Upper lobe of left lung (tissue), 6 donors: ENCODE measurements around the gene IL11RA. TPM values are rescaled to one million over a fixed set of nuclear protein-coding genes. Genes with fewer than 3 reads are reported as not detected.

Source experiments
- ATAC-seq, 2 donors: fragments of 200-7000 bp; cut with Tn5 transposase; one replicate each; pipeline ENCODE4 v1.9.1; 2022; ENCODE audit warnings: mild to moderate bottlenecking in 2 of 2, moderate library complexity in 2 of 2; ENCODE audit not compliant: low FRiP score in 2 of 2
- DNase-seq, 2 donors: peaks; one replicate each; pipeline ENCODE4 v3.0.0-alpha.2; 2019 to 2020
- H3K27ac ChIP-seq, 4 donors: fragments of 200-600 bp; sonication (generic); one replicate each; pipeline ENCODE4 v1.5.1; 2016 to 2019
- H3K27me3 ChIP-seq, 4 donors: fragments of 200-600 bp; sonication (generic); one replicate each; pipeline ENCODE4 v1.5.1; 2017 to 2019
- H3K36me3 ChIP-seq, 4 donors: fragments of 200-600 bp; sonication (generic); one replicate each; pipeline ENCODE4 v1.5.1; 2016 to 2019
- H3K4me1 ChIP-seq, 4 donors: fragments of 200-600 bp; sonication (generic); one replicate each; pipeline ENCODE4 v1.5.1; 2018 to 2019
- H3K4me3 ChIP-seq, 4 donors: fragments of 200-600 bp; sonication (generic); one replicate each; pipeline ENCODE4 v1.5.1; 2017 to 2019; ENCODE audit warnings: mild to moderate bottlenecking in 2 of 4, moderate library complexity in 1 of 4
- H3K9me3 ChIP-seq, 4 donors: fragments of 200-600 bp; sonication (generic); one replicate each; pipeline ENCODE4 v1.5.1; 2018 to 2019
- EP300 ChIP-seq, 4 donors: sonication (generic); formaldehyde crosslinking; IDR thresholded peaks; one replicate each; pipeline ENCODE4 v1.5.1; 2017; ENCODE audit warnings: antibody characterized with exemption in 4 of 4, control low read depth in 2 of 4
- POLR2A ChIP-seq, 4 donors: fragments of 450-650 bp; IDR thresholded peaks; one replicate each; pipeline ENCODE4 v1.5.1; 2016 to 2017; ENCODE audit warnings: antibody characterized with exemption in 4 of 4, mild to moderate bottlenecking in 2 of 4
- POLR2AphosphoS5 ChIP-seq, 2 donors: sonication (generic); formaldehyde crosslinking; IDR thresholded peaks; one replicate each; pipeline ENCODE4 v1.5.1; 2017; ENCODE audit warnings: antibody characterized with exemption in 2 of 2
- WGBS, 2 donors: methylation state at CpG; one replicate each; pipeline ENCODE4 v1.1.5; 2017 to 2018; 5-methylcytosine and 5-hydroxymethylcytosine counted together
- total RNA-seq, 6 donors: library from RNA; depleted of rRNA in 4 of 6; stranded (reverse); fragments of >200 nt in 4 of 6; gene quantifications; one replicate each; pipeline versions ENCODE4 v1.1.0 to v1.2.1, GENCODE V29; 2016 to 2021
- TF ChIP-seq, protein P1 (sequence below), 6 experiments: fragments of 450-650 bp in 4 of 6; fragments of 200-600 bp in 2 of 6; sonication (generic) in 2 of 6; IDR thresholded peaks; one replicate each; pipeline ENCODE4 v1.5.1; 2016 to 2019; ENCODE audit warnings: antibody characterized with exemption in 6 of 6
- donor health status: DM: no; HTN: no; CAD: no; lungs with moderate emphysema.
- donor health status: DM: no; HTN: yes; CAD: no; lungs with severe emphysema.

IL11RA gene
- total RNA-seq, 6 donors from 2014 or later: 14.5 to 49.2 (median 23.7) TPM

DNA sequence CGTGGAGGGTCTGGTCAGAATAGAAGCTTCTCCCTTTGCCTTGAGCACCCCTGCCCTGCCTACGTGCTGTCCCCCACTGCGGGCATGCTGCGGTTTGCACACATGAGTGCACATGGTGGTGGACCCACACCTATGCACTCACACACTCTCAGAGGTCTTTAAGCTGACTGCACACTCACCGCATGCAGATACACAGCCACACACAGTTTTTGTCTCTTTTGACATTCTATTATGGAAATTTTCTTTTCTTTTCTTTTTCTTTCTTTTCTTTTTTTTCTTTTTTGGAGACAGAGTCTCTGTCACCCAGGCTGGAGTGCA is 22.5 kb upstream of the IL11RA start:
- DNase-seq (no peak), ATAC-seq (no peak)
- peaks cover 9 to 18% (median 12%) of the 10 kb centered on the region in 4 donors for H3K4me1 ChIP-seq
- H3K27ac ChIP-seq: no peak overlapping the region
- TF ChIP-seq, protein P1, sequence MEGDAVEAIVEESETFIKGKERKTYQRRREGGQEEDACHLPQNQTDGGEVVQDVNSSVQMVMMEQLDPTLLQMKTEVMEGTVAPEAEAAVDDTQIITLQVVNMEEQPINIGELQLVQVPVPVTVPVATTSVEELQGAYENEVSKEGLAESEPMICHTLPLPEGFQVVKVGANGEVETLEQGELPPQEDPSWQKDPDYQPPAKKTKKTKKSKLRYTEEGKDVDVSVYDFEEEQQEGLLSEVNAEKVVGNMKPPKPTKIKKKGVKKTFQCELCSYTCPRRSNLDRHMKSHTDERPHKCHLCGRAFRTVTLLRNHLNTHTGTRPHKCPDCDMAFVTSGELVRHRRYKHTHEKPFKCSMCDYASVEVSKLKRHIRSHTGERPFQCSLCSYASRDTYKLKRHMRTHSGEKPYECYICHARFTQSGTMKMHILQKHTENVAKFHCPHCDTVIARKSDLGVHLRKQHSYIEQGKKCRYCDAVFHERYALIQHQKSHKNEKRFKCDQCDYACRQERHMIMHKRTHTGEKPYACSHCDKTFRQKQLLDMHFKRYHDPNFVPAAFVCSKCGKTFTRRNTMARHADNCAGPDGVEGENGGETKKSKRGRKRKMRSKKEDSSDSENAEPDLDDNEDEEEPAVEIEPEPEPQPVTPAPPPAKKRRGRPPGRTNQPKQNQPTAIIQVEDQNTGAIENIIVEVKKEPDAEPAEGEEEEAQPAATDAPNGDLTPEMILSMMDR (IDR thresholded peaks at IDR 0.05): no peak
- TF ChIP-seq POLR2AphosphoS5 (IDR thresholded peaks at IDR 0.05) (no peak), POLR2A (IDR thresholded peaks at IDR 0.05) (no peak), EP300 (IDR thresholded peaks at IDR 0.05) (no peak)
- no peak overlapping the region for H3K4me3 ChIP-seq
- H3K9me3 ChIP-seq: no peaks in the 10 kb centered on the region
- 30 to 35% methylated on average over 4 to 5 of the region's 5 CpGs for WGBS, 2 donors
- no peaks in the 10 kb centered on the region for H3K36me3 ChIP-seq
- H3K27me3 ChIP-seq: peaks cover 1 to 54% (median 20%) of the 10 kb centered on the region in 4 donors

DNA sequence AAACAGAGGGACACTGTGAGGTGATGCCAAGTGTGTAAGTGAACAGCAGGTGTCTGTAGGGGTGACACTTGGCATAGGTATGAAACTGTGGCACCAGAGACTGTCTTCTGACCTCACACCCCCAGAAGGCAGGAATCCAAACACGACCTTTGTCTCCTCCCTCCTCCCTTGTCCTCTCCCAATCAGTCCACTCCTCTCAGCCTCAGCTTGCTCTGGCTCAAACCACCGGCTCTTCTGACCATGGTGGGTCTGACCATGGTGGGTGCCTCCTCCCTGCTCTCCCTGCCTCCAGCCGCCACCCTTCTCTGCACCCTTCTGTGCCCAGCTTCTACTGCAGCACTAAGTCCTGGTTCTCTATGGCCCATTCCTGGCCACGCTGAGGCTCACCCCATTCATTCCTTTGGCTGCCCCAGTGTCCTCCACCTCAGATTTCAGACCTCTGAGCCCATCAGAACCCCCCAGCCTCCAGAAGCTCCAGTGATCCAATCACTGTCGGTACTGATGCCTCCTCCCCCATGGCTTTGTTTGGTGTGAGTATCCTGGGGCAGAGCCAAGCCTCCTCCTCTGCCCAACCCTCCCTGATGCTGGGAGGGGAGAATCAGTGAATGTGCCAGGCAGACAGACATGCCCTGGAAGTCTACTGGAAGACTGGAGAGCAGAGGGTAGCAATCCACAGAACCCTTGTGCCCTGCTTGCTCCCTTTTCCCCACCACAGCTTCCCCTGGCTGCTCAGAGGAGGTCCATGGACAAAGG is 21.4 kb upstream of the IL11RA start:
- Histone ChIP-seq H3K27me3 (peaks cover 0 to 43% (median 14%) of the 10 kb centered on the region in 4 donors), H3K9me3 (no peaks in the 10 kb centered on the region), H3K36me3 (peaks cover 0 to 5% (median 3%) of the 10 kb centered on the region in 4 donors), H3K4me3 (no peak overlapping the region), H3K4me1 (peaks cover 10 to 15% (median 13%) of the 10 kb centered on the region in 4 donors), H3K27ac (no peak overlapping the region)
- no peak for ATAC-seq
- no peak for DNase-seq
- no peak for TF ChIP-seq POLR2A (IDR thresholded peaks at IDR 0.05)
- 33 to 44% methylated on average over 5 of the region's 5 CpGs for WGBS, 2 donors

DNA sequence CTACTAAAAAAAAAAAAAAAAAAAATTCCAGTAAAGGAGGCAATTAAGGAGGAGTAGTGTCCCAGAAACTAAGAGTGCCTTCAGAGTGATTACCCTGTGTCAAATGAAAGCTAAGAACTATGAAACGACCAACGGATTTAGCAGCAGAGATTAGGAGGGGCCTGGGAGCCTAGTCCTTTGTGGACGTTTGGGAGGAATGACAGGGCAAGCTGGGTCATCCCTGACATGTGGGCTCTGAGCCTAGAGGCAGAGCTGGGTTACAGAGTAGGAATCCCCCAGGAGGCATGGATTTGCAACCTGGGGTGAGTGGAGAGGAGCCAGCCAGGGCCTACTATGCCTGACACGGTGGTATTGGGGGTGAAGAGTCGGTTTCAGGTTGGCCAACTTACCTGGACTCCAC is 18.8 kb upstream of the IL11RA start:
- Histone ChIP-seq H3K36me3 (peaks cover 0 to 8% (median 4%) of the 10 kb centered on the region in 4 donors), H3K27ac (no peak overlapping the region), H3K4me3 (no peak overlapping the region), H3K4me1 (peaks cover 27 to 32% (median 28%) of the 10 kb centered on the region in 4 donors), H3K9me3 (no peaks in the 10 kb centered on the region), H3K27me3 (peaks cover 0 to 21% (median 8%) of the 10 kb centered on the region in 4 donors)
- ATAC-seq (no peak), DNase-seq (no peak)
- WGBS, 2 donors: 68% methylated on average over 5 of the region's 5 CpGs
- TF ChIP-seq, protein P1 (IDR thresholded peaks at IDR 0.05): no peak
- TF ChIP-seq POLR2AphosphoS5 (IDR thresholded peaks at IDR 0.05): no peak
- no peak for TF ChIP-seq POLR2A (IDR thresholded peaks at IDR 0.05)
- TF ChIP-seq EP300 (IDR thresholded peaks at IDR 0.05): no peak

DNA sequence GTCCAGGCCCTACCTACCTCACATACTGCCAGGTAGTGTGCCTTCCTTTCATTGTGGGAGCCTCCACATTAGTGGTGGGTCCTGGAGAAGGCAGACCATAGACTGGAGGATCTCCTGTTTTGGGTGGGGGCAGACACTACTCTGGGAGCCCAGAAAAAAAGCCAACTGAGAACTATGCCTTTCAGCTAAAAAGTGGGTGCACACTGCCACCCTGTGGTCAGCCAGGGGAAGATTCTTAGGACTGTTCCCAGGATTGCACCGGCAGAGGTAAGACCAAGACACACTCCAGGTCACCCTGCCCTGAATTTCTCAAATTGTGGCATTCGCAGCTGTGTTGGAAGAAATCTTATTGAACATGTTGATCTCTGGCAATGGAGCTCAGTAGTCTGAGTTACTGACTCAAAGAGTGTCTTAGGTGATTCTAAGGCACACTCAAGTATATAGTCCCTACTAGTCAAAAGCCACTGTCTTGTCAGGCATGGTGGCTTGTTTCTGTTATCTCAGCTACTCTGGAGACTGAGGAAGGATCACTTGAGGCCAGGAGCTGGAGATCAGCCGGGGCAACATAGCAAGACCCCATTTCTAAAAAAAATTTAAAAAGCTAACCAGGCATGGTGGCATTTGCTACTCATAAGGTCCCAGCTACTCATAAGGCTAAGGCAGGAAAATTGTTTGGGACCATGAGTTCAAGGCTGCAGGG is 18.0 kb upstream of the IL11RA start:
- Histone ChIP-seq H3K36me3 (peaks cover 0 to 8% (median 4%) of the 10 kb centered on the region in 4 donors), H3K9me3 (no peaks in the 10 kb centered on the region), H3K27me3 (peaks cover 0 to 13% (median 6%) of the 10 kb centered on the region in 4 donors), H3K4me1 (peaks cover 24 to 30% (median 26%) of the 10 kb centered on the region in 4 donors), H3K4me3 (no peak overlapping the region), H3K27ac (no peak overlapping the region)
- WGBS, 2 donors: 18 to 40% methylated on average over 2 to 3 of the region's 3 CpGs
- peak in 1 of 2 donors; percentile 71 for DNase-seq
- TF ChIP-seq, protein P1 (IDR thresholded peaks at IDR 0.05): peak; percentile 73 to 84 (median 76)
- no peak for TF ChIP-seq POLR2AphosphoS5 (IDR thresholded peaks at IDR 0.05)
- peak; percentile 58 to 66 for ATAC-seq

DNA sequence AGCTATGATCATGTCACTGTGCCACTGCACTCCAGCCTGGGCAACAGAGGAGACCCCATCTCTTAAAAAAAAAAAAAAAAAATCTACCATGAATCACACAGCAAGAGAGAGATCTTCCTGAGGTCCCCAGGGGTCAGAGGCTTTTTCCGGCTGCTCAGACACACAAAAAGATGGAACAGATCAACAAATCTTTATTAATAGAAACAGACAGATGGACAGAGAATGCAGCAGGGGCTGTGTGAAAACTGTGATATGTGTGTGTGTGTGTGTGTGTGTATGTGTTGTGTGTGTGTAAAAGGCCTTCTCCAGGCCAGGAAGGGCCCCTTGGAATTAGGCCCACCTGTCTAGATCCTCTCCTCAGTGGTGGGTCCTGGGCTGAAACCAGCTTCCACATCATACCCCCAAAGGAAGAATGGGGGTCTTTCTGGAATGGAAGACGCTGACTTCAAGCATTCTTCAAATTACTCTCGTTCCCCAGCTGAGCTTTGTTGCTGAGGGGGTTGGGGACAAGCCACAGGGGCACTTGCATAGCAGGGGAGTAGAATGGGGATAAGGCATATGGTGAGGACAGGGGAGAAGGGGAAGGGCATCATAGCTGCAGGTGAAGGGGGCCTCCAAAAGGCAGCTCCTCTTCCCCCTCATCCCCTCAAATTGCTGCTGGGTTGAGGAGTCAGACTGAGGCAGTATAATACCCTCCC is 17.3 kb upstream of the IL11RA start:
- TF ChIP-seq, protein P1 (IDR thresholded peaks at IDR 0.05): no peak
- TF ChIP-seq EP300 (IDR thresholded peaks at IDR 0.05) (no peak), POLR2A (IDR thresholded peaks at IDR 0.05) (no peak), POLR2AphosphoS5 (IDR thresholded peaks at IDR 0.05) (no peak)
- 86 to 89% methylated on average over 3 of the region's 3 CpGs for WGBS, 2 donors
- H3K27me3 ChIP-seq: peaks cover 0 to 7% (median 3%) of the 10 kb centered on the region in 4 donors
- ATAC-seq (no peak), DNase-seq (no peak)
- H3K9me3 ChIP-seq: no peaks in the 10 kb centered on the region
- no peak overlapping the region for H3K4me3 ChIP-seq
- H3K27ac ChIP-seq: no peak overlapping the region
- H3K4me1 ChIP-seq: peaks cover 21 to 23% (median 22%) of the 10 kb centered on the region in 4 donors
- peaks cover 0 to 8% (median 4%) of the 10 kb centered on the region in 4 donors for H3K36me3 ChIP-seq
